Colonic mucosa (tissue), 4 donors: ENCODE measurements around the gene LINC00305. TPM values are rescaled to one million over a fixed set of nuclear protein-coding genes. Genes with fewer than 3 reads are reported as not detected.

Source experiments
- DNase-seq: peaks from one replicate; pipeline ENCODE4 v3.0.0-alpha.2; 2020
- H3K27ac ChIP-seq: fragments of 200-600 bp; one replicate; pipeline ENCODE4 v1.8.0; 2021
- H3K27me3 ChIP-seq: fragments of 200-600 bp; one replicate; pipeline ENCODE4 v1.8.0; 2021
- H3K36me3 ChIP-seq: fragments of 200-600 bp; one replicate; pipeline ENCODE4 v1.8.0; 2021
- H3K4me1 ChIP-seq: fragments of 200-600 bp; one replicate; pipeline ENCODE4 v1.8.0; 2021; ENCODE audit warnings: mild to moderate bottlenecking
- H3K4me3 ChIP-seq: fragments of 200-600 bp; one replicate; pipeline ENCODE4 v1.8.0; 2021
- H3K9ac ChIP-seq, 2 donors: one replicate each; pipeline ENCODE4 v1.7.0; 2013; ENCODE audit warnings: control low read depth in 2 of 2, low read depth in 2 of 2, low read length in 2 of 2
- H3K9me3 ChIP-seq: fragments of 200-600 bp; one replicate; pipeline ENCODE4 v1.8.0; 2021
- CTCF ChIP-seq: fragments of 200-600 bp; IDR thresholded peaks from one replicate; pipeline ENCODE4 v1.8.0; 2022; ENCODE audit warnings: antibody characterized with exemption, mild to moderate bottlenecking
- intact Hi-C: fragments of 100-400 bp; cut with DNase I; formaldehyde crosslinking; loops from one replicate; pipeline ENCODE4 v1.14.1; 2022
- total RNA-seq, 2 donors: library from RNA; stranded (reverse); fragmentation: NEBNext Ultra II Directional in 1 of 2; extraction: Animal tissue kit (Norgen Biotek cat#: 25700) in 1 of 2; gene quantifications; one replicate each; pipeline ENCODE4 v1.2.1, GENCODE V29; 2021
- donor health status: healthy.
- donor health status: DM: no; HTN: no; CAD: no.
- donor health status: DM: no; HTN: no; CAD: no.

Gene LINC00305
- total RNA-seq, 2 donors from 2014 or later, result not detected

- no peak for DNase-seq
These were observed 14.7 kb downstream of the LINC00305 start for GRCh38 chr18:64134044-64134747.

GRCh38 chr18:64132871-64133270, 16.0 kb downstream of the LINC00305 start:
- no peak overlapping the region for H3K27ac ChIP-seq
- intact Hi-C loops, result no loop called here
- no peaks in the 10 kb centered on the region for H3K4me1 ChIP-seq
- DNase-seq, result no peak
- no peak overlapping the region for H3K9ac ChIP-seq
- H3K36me3 ChIP-seq, result no peaks in the 10 kb centered on the region
- H3K27me3 ChIP-seq, result no peaks in the 10 kb centered on the region
- H3K9me3 ChIP-seq, result no peaks in the 10 kb centered on the region
- TF ChIP-seq CTCF, result no peak
- no peak overlapping the region for H3K4me3 ChIP-seq

More at GRCh38 chr18:64134044-64134747, 14.7 kb downstream of the LINC00305 start:
- intact Hi-C loops, result no loop called here
- Histone ChIP-seq H3K27ac (no peak overlapping the region), H3K27me3 (no peaks in the 10 kb centered on the region), H3K9me3 (no peaks in the 10 kb centered on the region), H3K9ac (no peak overlapping the region), H3K36me3 (no peaks in the 10 kb centered on the region), H3K4me1 (no peaks in the 10 kb centered on the region), H3K4me3 (no peak overlapping the region)
- no peak for TF ChIP-seq CTCF

- Histone ChIP-seq H3K9ac (no peak overlapping the region), H3K4me3 (no peak overlapping the region), H3K36me3 (no peaks in the 10 kb centered on the region), H3K4me1 (no peaks in the 10 kb centered on the region), H3K27me3 (no peaks in the 10 kb centered on the region), H3K27ac (no peak overlapping the region), H3K9me3 (no peaks in the 10 kb centered on the region)
- no peak for DNase-seq
- intact Hi-C loops, result no loop called here
- TF ChIP-seq CTCF, result no peak
These were observed 17.6 kb downstream of the LINC00305 start for GRCh38 chr18:64131314-64131713.

GRCh38 chr18:64127172-64127571, 21.7 kb downstream of the LINC00305 start:
- intact Hi-C loops, result no loop called here
- no peak for TF ChIP-seq CTCF
- Histone ChIP-seq H3K36me3 (no peaks in the 10 kb centered on the region), H3K9me3 (no peaks in the 10 kb centered on the region), H3K9ac (no peak overlapping the region), H3K4me3 (no peak overlapping the region), H3K27ac (no peak overlapping the region), H3K4me1 (no peaks in the 10 kb centered on the region), H3K27me3 (no peaks in the 10 kb centered on the region)
- no peak for DNase-seq

- no peak for TF ChIP-seq CTCF
- no peak overlapping the region for H3K4me3 ChIP-seq
- no peak for DNase-seq
- H3K9me3 ChIP-seq, result no peaks in the 10 kb centered on the region
- H3K27ac ChIP-seq, result no peak overlapping the region
- no peaks in the 10 kb centered on the region for H3K36me3 ChIP-seq
- no peaks in the 10 kb centered on the region for H3K4me1 ChIP-seq
- H3K9ac ChIP-seq, result no peak overlapping the region
- no peaks in the 10 kb centered on the region for H3K27me3 ChIP-seq
- intact Hi-C loops, result no loop called here
These were observed 29.0 kb downstream of the LINC00305 start for GRCh38 chr18:64119916-64120315.
